Adrenal gland (tissue), 12 donors: Measurements from ENCODE around the gene GLE1. TPM values are rescaled to one million over a fixed set of nuclear protein-coding genes. Genes with fewer than 3 reads are reported as not detected.

Source experiments
- DNase-seq, 7 donors: peaks; one replicate each; pipeline ENCODE4 v3.0.0-alpha.2; 2019 to 2020
- H3K27ac ChIP-seq, 5 donors: fragments of 200-600 bp; sonication (generic) in 4 of 5; 1 replicate in 3 of 5; 2 replicates in 2 of 5; pipeline versions ENCODE4 v1.5.1 to v1.8.0; 2016 to 2020; ENCODE audit warnings: mild to moderate bottlenecking in 1 of 5
- H3K27me3 ChIP-seq: fragments of 200-600 bp; 2 replicates; pipeline ENCODE4 v1.8.0; 2021
- H3K36me3 ChIP-seq, 2 donors: fragments of 200-600 bp; replicated peaks in 1 of 2; 1 replicate in 1 of 2; 2 replicates in 1 of 2; pipeline versions ENCODE4 v1.5.1 to v1.8.0; 2018 to 2022
- H3K4me1 ChIP-seq, 2 donors: fragments of 200-600 bp; replicated peaks in 1 of 2; 1 replicate in 1 of 2; 2 replicates in 1 of 2; pipeline versions ENCODE4 v1.5.1 to v1.8.0; 2018 to 2021
- H3K4me3 ChIP-seq, 4 donors: fragments of 200-600 bp; sonication (generic) in 3 of 4; one replicate each; pipeline ENCODE4 v1.5.1; 2016 to 2018
- H3K9me3 ChIP-seq, 3 donors: fragments of 200-600 bp; sonication (generic) in 1 of 3; replicated peaks in 1 of 3; 1 replicate in 2 of 3; 2 replicates in 1 of 3; pipeline versions ENCODE4 v1.5.1 to v1.8.0; 2016 to 2021
- POLR2A ChIP-seq, 2 donors: fragments of 450-650 bp; IDR thresholded peaks; one replicate each; pipeline ENCODE4 v1.6.1; 2017; ENCODE audit warnings: antibody characterized with exemption in 2 of 2, mild to moderate bottlenecking in 2 of 2, moderate library complexity in 1 of 2
- WGBS, 4 donors: extraction: QIAGEN DNeasy Blood & Tissue Kit in 2 of 4; methylation state at CpG; one replicate each; pipeline versions ENCODE4 v1.1.5 to v1.1.7; 2013 to 2017; 5-methylcytosine and 5-hydroxymethylcytosine counted together
- intact Hi-C, 2 donors: fragments of 100-400 bp; cut with DNase I; formaldehyde crosslinking; loops; one replicate each; pipeline versions ENCODE4 v1.14.1 to v1.15.0; 2022 to 2023
- polyA plus RNA-seq, 3 donors: library from polyadenylated mRNA; stranded (reverse); fragments of 200-250 nt in 2 of 3; fragments of 350-450 nt in 1 of 3; fragmentation: Illumina TruSeq in 1 of 3; extraction: RNeasy Lipid Tissue Mini Kit (QIAGEN cat#74804) in 1 of 3; gene quantifications; one replicate each; pipeline ENCODE4 v1.2.3, GENCODE V29; 2013 to 2014
- total RNA-seq, 9 donors: library from RNA; depleted of rRNA in 4 of 9; stranded (reverse); fragments of >200 nt in 4 of 9; fragments of 120-200 nt in 1 of 9; fragmentation: NEBNext Ultra II Directional in 1 of 9; extraction: Animal tissue kit (Norgen Biotek cat#: 25700) in 1 of 9; gene quantifications; one replicate each; pipeline versions ENCODE4 v1.1.0 to v1.2.4, GENCODE V29; 2013 to 2023
- TF ChIP-seq, protein P1 (sequence below), 6 experiments: fragments of 450-650 bp in 4 of 6; fragments of 200-600 bp in 2 of 6; sonication (generic) in 1 of 6; IDR thresholded peaks; 1 replicate in 5 of 6; 2 replicates in 1 of 6; pipeline versions ENCODE4 v1.5.1 to v1.8.0; 2016 to 2021; ENCODE audit warnings: antibody characterized with exemption in 6 of 6, mild to moderate bottlenecking in 2 of 6, moderate library complexity in 1 of 6
- donor health status: healthy with polysubstance abuse.
- donor health status: Bipolar disorder and iron deficiency.
- donor health status: DM: yes; HTN: yes; CAD: no.
- donor health status: DM: no; HTN: no; CAD: no.
- donor health status: DM: no; HTN: no; CAD: no.
- donor health status: DM: yes; HTN: yes; CAD: no.

Gene GLE1
- total and polyA plus RNA-seq, 12 donors: 13.1 to 81.9 (median 28.5) TPM

DNA sequence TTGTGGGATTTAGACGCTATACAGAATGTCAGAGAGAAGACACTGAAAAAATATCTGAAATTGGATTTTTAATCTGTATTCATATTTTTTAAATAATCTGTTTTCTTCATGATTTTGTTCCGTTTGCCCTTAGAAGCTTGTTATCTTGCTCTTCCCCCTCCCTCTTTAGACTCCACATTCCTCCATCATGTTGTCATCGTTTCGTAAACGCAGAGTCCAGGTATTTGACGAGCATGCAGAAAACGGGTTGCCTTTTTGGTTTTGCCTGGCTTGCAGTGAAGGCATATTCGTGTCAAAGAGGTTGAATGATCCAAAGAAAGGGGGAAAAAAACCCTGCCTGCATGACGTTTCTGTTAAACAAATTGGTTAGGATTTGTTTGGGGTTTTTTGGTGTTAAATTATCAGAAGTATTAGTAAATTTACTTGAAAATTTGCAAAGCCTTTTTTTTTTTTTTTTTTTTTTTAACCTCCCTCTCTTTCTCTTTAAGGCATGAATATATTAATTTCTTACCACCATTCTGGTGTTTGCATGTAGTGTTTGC, 50.7 kb downstream of the GLE1 start:
- DNase-seq: peak in 6 of 7 donors; percentile 25 to 67 (median 38)
- H3K9me3 ChIP-seq: no peaks in the 10 kb centered on the region
- 20 to 27% (median 25%) methylated on average over 9 of the region's 9 CpGs for WGBS, 4 donors
- no peaks in the 10 kb centered on the region for H3K36me3 ChIP-seq
- peaks cover 32 to 72% of the 10 kb centered on the region in 2 donors for H3K4me1 ChIP-seq
- H3K27me3 ChIP-seq: no peaks in the 10 kb centered on the region
- peak overlapping the region; percentile 54 to 98 (median 91) for H3K27ac ChIP-seq
- peak overlapping the region in 1 of 4 donors; percentile 96 for H3K4me3 ChIP-seq
- intact Hi-C loops: no loop called here
- TF ChIP-seq, protein P1, sequence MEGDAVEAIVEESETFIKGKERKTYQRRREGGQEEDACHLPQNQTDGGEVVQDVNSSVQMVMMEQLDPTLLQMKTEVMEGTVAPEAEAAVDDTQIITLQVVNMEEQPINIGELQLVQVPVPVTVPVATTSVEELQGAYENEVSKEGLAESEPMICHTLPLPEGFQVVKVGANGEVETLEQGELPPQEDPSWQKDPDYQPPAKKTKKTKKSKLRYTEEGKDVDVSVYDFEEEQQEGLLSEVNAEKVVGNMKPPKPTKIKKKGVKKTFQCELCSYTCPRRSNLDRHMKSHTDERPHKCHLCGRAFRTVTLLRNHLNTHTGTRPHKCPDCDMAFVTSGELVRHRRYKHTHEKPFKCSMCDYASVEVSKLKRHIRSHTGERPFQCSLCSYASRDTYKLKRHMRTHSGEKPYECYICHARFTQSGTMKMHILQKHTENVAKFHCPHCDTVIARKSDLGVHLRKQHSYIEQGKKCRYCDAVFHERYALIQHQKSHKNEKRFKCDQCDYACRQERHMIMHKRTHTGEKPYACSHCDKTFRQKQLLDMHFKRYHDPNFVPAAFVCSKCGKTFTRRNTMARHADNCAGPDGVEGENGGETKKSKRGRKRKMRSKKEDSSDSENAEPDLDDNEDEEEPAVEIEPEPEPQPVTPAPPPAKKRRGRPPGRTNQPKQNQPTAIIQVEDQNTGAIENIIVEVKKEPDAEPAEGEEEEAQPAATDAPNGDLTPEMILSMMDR (IDR thresholded peaks at IDR 0.05): no peak
- TF ChIP-seq POLR2A (IDR thresholded peaks at IDR 0.05): no peak

GRCh38 chr9:128556276-128556675, 51.8 kb downstream of the GLE1 start:
- WGBS, 4 donors: 88 to 92% (median 90%) methylated on average over 2 of the region's 2 CpGs
- Histone ChIP-seq H3K36me3 (no peaks in the 10 kb centered on the region), H3K4me3 (no peak overlapping the region), H3K9me3 (no peaks in the 10 kb centered on the region), H3K27ac (no peak overlapping the region), H3K27me3 (no peaks in the 10 kb centered on the region), H3K4me1 (peaks cover 32 to 70% of the 10 kb centered on the region in 2 donors)
- TF ChIP-seq, protein P1 (IDR thresholded peaks at IDR 0.05): no peak
- TF ChIP-seq POLR2A (IDR thresholded peaks at IDR 0.05): no peak
- no peak for DNase-seq
- intact Hi-C loops: no loop called here

DNA sequence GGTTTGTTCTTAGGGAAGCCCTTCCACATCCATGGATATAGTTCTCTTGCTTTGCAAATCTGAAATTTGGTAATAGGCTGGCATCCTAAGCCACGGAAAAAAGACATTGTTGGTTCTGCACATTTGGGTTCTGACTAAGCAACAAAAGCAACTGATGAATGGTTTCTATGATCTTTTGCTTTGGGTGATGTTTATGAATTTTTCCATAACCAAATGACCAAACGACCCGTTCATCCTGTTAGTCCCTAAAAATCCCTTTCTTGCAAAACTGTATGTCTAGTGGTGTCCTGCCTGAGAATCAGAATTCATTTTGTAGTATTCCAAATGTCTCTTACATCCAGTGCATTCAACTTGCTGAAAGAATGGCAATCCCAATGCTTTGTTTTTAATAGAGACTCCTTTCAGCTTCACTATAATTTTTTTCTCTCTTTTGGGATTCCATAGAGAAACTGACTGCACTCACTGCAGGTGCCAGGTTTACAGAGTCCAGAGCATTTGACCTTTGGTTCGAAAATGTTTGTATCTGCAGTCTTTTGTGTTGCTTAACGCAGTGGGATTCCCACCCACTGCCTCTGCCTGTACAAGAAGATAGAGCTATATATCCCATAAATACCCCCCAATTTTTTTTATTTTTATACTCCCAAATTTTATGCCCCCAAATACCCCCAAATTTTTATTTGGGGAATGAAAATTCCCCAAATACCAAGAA, 52.6 kb downstream of the GLE1 start:
- peak overlapping the region in 1 of 5 donors; percentile 15 for H3K27ac ChIP-seq
- no peak for TF ChIP-seq POLR2A (IDR thresholded peaks at IDR 0.05)
- TF ChIP-seq, protein P1 (IDR thresholded peaks at IDR 0.05): no peak
- H3K9me3 ChIP-seq: no peaks in the 10 kb centered on the region
- no peaks in the 10 kb centered on the region for H3K36me3 ChIP-seq
- H3K4me3 ChIP-seq: no peak overlapping the region
- intact Hi-C loops: no loop called here
- peaks cover 32 to 64% of the 10 kb centered on the region in 2 donors for H3K4me1 ChIP-seq
- no peak for DNase-seq
- no peaks in the 10 kb centered on the region for H3K27me3 ChIP-seq
- WGBS, 4 donors: 79 to 85% (median 83%) methylated on average over 5 of the region's 5 CpGs

DNA sequence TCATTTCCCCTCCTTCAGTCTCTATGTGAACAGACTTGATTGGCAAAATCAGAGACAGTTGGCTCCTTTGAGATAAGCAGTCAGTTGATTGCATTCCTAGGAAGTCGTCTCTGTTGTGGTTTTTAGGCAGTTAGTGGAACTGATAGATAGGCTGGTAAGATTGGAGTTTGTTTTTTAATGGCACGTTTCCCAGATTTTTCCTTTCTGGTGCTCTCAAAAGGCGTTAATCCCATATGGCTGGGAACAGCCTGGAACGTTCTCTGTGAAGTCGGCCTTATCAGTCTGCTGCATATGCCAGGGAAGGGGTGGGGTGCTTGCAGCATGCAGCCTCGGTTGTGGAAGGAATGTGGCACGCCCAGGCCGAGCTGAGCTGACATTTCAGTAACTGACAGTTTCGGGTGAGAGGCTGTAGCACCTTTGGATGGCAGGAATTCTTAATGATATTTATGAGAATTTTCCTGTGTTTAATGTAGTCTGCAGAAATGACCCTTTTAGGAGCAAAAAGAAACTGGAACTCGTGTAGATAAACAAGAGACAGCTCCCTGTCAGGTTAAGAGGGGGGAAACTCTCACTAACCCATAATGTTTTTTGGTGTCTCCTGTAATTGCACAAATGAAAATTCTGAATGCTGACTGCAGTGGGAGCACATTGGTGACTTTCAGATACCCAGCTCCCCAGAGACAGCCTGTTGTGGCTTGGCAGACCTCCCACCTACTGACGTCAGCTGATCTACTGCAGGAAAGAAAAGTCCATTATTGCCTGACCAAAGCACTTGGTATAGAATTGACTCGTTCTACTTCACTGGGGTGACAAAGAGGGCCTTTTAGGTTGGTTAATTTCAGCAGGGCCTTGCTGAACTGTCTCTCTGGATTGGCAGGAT, 54.2 kb downstream of the GLE1 start:
- H3K9me3 ChIP-seq: no peaks in the 10 kb centered on the region
- peaks cover 31 to 59% of the 10 kb centered on the region in 2 donors for H3K4me1 ChIP-seq
- H3K27me3 ChIP-seq: no peaks in the 10 kb centered on the region
- peak; percentile 79 to 96 (median 88) for DNase-seq
- H3K4me3 ChIP-seq: peak overlapping the region in 1 of 4 donors; percentile 6
- WGBS, 4 donors: 0 to 7% (median 3%) methylated on average over 11 to 12 of the region's 12 CpGs
- intact Hi-C loops: no loop called here
- TF ChIP-seq, protein P1 (IDR thresholded peaks at IDR 0.05): no peak
- TF ChIP-seq POLR2A (IDR thresholded peaks at IDR 0.05): no peak
- peak overlapping the region; percentile 44 to 74 (median 63) for H3K27ac ChIP-seq
- peaks cover 0 to 3% of the 10 kb centered on the region in 2 donors for H3K36me3 ChIP-seq
